IMR-90 (cell line): ENCODE results near the gene TTLL12. TPM values are rescaled to one million over a fixed set of nuclear protein-coding genes. Genes with fewer than 3 reads are reported as not detected.

Source experiments
- ATAC-seq: fragments of 200-7000 bp; cut with Tn5 transposase; 2 replicates; pipeline ENCODE4 v1.9.1; 2020; ENCODE audit warnings: low read depth, mild to moderate bottlenecking, moderate library complexity
- BruUV-seq: library from RNA; stranded (reverse); fragments of 400-500 nt; replicated peaks from 2 replicates; lab custom pipeline; 2021; lab: Mats Ljungman, UMichigan
- CTCF ChIA-PET: fragments of 300-600 bp; formaldehyde crosslinking; extraction: SDS; loops from one replicate; lab custom pipeline; 2021; ENCODE audit warnings: antibody characterized with exemption; lab: Yijun Ruan, JAX
- POLR2A ChIA-PET: fragments of 300-600 bp; sonication (Branson Sonifier 250); formaldehyde crosslinking; loops from one replicate; lab custom pipeline; 2022; ENCODE audit warnings: antibody characterized with exemption; ENCODE audit not compliant: unreplicated experiment; lab: Charles Lee
- DNase-seq: peaks from one replicate; pipeline ENCODE4 v3.0.0; 2013
- H2AFZ ChIP-seq: replicated peaks from 2 replicates; pipeline ENCODE3; 2013; ENCODE audit warnings: low read length, mild to moderate bottlenecking; ENCODE audit not compliant: poor library complexity
- H2AK5ac ChIP-seq: 2 replicates; pipeline ENCODE4 v1.6.1; 2013; ENCODE audit warnings: low read depth, low read length, inconsistent platforms
- H2AK9ac ChIP-seq: replicated peaks from 2 replicates; pipeline ENCODE3; 2013; ENCODE audit warnings: mild to moderate bottlenecking, low read depth, low read length, moderate library complexity; ENCODE audit not compliant: poor library complexity
- H2BK120ac ChIP-seq: 2 replicates; pipeline ENCODE4 v1.6.1; 2013; ENCODE audit warnings: low read depth, low read length, inconsistent platforms
- H2BK15ac ChIP-seq: 3 replicates; pipeline ENCODE4 v1.6.1; 2013; ENCODE audit warnings: low read depth, low read length, inconsistent platforms
- H2BK20ac ChIP-seq: 2 replicates; pipeline ENCODE4 v1.6.1; 2013; ENCODE audit warnings: low read depth, mild to moderate bottlenecking, inconsistent platforms, low read length, moderate library complexity
- H2BK5ac ChIP-seq: 2 replicates; pipeline ENCODE4 v1.6.1; 2013; ENCODE audit warnings: mild to moderate bottlenecking, low read depth, low read length, inconsistent platforms; ENCODE audit not compliant: poor library complexity, severe bottlenecking
- H3K14ac ChIP-seq: replicated peaks from 2 replicates; pipeline ENCODE4 v1.6.1; 2013; ENCODE audit warnings: low read depth, low read length, inconsistent platforms
- H3K18ac ChIP-seq: 2 replicates; pipeline ENCODE4 v1.6.1; 2013; ENCODE audit warnings: low read depth, low read length, control low read depth
- H3K23ac ChIP-seq: 2 replicates; pipeline ENCODE4 v1.6.1; 2013; ENCODE audit warnings: low read depth, low read length, inconsistent platforms
- H3K27ac ChIP-seq: 2 replicates; pipeline ENCODE4 v1.5.1; 2013; ENCODE audit warnings: mild to moderate bottlenecking, control low read depth, low read length; ENCODE audit not compliant: insufficient read depth
- H3K27me3 ChIP-seq: 2 replicates; pipeline ENCODE4 v1.6.1; 2013; ENCODE audit warnings: low read length; ENCODE audit not compliant: control insufficient read depth, insufficient read depth
- H3K36me3 ChIP-seq: 2 replicates; pipeline ENCODE4 v1.6.1; 2013; ENCODE audit warnings: low read length, mixed read lengths; ENCODE audit not compliant: control insufficient read depth, insufficient read depth
- H3K4ac ChIP-seq: 2 replicates; pipeline ENCODE4 v1.6.1; 2013; ENCODE audit warnings: low read depth, low read length, inconsistent platforms
- H3K4me1 ChIP-seq: 2 replicates; pipeline ENCODE4 v1.6.1; 2013; ENCODE audit warnings: low read length, mixed read lengths; ENCODE audit not compliant: control insufficient read depth, insufficient read depth
- H3K4me2 ChIP-seq: 2 replicates; pipeline ENCODE4 v1.6.1; 2013; ENCODE audit warnings: low read depth, mild to moderate bottlenecking, control low read depth, low read length, moderate library complexity
- H3K4me3 ChIP-seq: 2 replicates; pipeline ENCODE4 v1.5.1; 2013; ENCODE audit warnings: low read depth, mild to moderate bottlenecking, control low read depth, low read length, moderate library complexity; ENCODE audit not compliant: insufficient read depth
- H3K56ac ChIP-seq: 2 replicates; pipeline ENCODE4 v1.6.1; 2013; ENCODE audit warnings: low read length, inconsistent platforms; ENCODE audit not compliant: insufficient read depth; ENCODE audit errors: extremely low read depth
- H3K79me1 ChIP-seq, 2 experiments: 2 replicates each; pipeline ENCODE4 v1.6.1; 2013; ENCODE audit warnings: low read length in 2 of 2, inconsistent platforms in 1 of 2, low read depth in 1 of 2
- H3K9ac ChIP-seq: 2 replicates; pipeline ENCODE4 v1.6.1; 2013; ENCODE audit warnings: low read depth, low read length, control low read depth
- H3K9me1 ChIP-seq: 2 replicates; pipeline ENCODE4 v1.6.1; 2013; ENCODE audit warnings: low read length, inconsistent platforms; ENCODE audit not compliant: insufficient read depth
- H3K9me3 ChIP-seq: 2 replicates; pipeline ENCODE4 v1.6.1; 2013; ENCODE audit warnings: low read length; ENCODE audit not compliant: control insufficient read depth, insufficient read depth
- H4K20me1 ChIP-seq: 2 replicates; pipeline ENCODE4 v1.6.1; 2013; ENCODE audit warnings: low read length, inconsistent platforms; ENCODE audit not compliant: insufficient read depth
- H4K5ac ChIP-seq: 2 replicates; pipeline ENCODE4 v1.6.1; 2013; ENCODE audit warnings: mild to moderate bottlenecking, low read depth, low read length, control low read depth
- H4K8ac ChIP-seq, 2 experiments: 2 replicates each; pipeline ENCODE4 v1.6.1; 2013; ENCODE audit warnings: low read depth in 2 of 2, low read length in 2 of 2, control low read depth in 1 of 2, inconsistent platforms in 1 of 2
- H4K91ac ChIP-seq: 2 replicates; pipeline ENCODE4 v1.6.1; 2013; ENCODE audit warnings: low read depth, low read length, inconsistent platforms; ENCODE audit not compliant: insufficient read depth
- CEBPB ChIP-seq: IDR thresholded peaks from 2 replicates; pipeline ENCODE4 v1.6.1; 2012; ENCODE audit warnings: low read depth, low read length, improper control_type of control experiment
- CHD1 ChIP-seq: IDR thresholded peaks from 2 replicates; pipeline ENCODE4 v1.6.1; 2012; ENCODE audit warnings: low read depth, low read length, improper control_type of control experiment
- CTCF ChIP-seq: conservative IDR thresholded peaks from 2 replicates; pipeline ENCODE4 v1.5.1; 2012; ENCODE audit warnings: mild to moderate bottlenecking, low read depth, low read length, improper control_type of control experiment
- MAZ ChIP-seq: IDR thresholded peaks from 2 replicates; pipeline ENCODE4 v1.6.1; 2012; ENCODE audit warnings: low read depth, mild to moderate bottlenecking, low read length, improper control_type of control experiment, moderate library complexity, borderline replicate concordance
- MXI1 ChIP-seq: IDR thresholded peaks from 2 replicates; pipeline ENCODE4 v1.6.1; 2012; ENCODE audit warnings: low read depth, mild to moderate bottlenecking, low read length, moderate library complexity, borderline replicate concordance
- RCOR1 ChIP-seq: IDR thresholded peaks from 2 replicates; pipeline ENCODE4 v1.6.1; 2012; ENCODE audit warnings: mild to moderate bottlenecking, low read length, improper control_type of control experiment; ENCODE audit not compliant: insufficient replicate concordance
- SMC3 ChIP-seq: fragments of 150-350 bp; IDR thresholded peaks from 2 replicates; pipeline ENCODE4 v1.6.1; 2016; ENCODE audit warnings: low read depth, mild to moderate bottlenecking, antibody characterized with exemption, low read length, moderate library complexity
- WGBS, 2 experiments: methylation state at CpG; one replicate each; pipeline versions ENCODE4 v1.1.5 to v1.1.7; 2013; ENCODE audit warnings: missing lambda C conversion rate in 2 of 2; ENCODE audit not compliant: insufficient read length in 1 of 2; ENCODE audit errors: extremely low coverage in 2 of 2; 5-methylcytosine and 5-hydroxymethylcytosine counted together
- dilution Hi-C: fragments of 300-500 bp; cut with HindIII; formaldehyde crosslinking; loops from one replicate; pipeline ENCODE4 v1.14.3; 2018; ENCODE audit warnings: low sequenced_read_pairs; ENCODE audit not compliant: unreplicated experiment
- in situ Hi-C: fragments of 300-500 bp; cut with MboI; formaldehyde crosslinking; loops from 3 replicates; pipeline ENCODE4 v1.14.3; 2019; ENCODE audit warnings: low sequenced_read_pairs, inconsistent platforms, mixed read lengths
- intact Hi-C: fragments of 100-400 bp; cut with micrococcal nuclease; formaldehyde crosslinking; loops from 2 replicates; pipeline ENCODE4 v1.10.0; 2022
- polyA plus RNA-seq, 3 experiments: library from polyadenylated mRNA; depleted of rRNA; stranded (reverse); fragments of >200 nt; gene quantifications; 2 replicates each; pipeline ENCODE4 v1.2.3, GENCODE V29; 2012; ENCODE audit warnings: low replicate concordance in 1 of 3
- total RNA-seq: library from RNA; depleted of rRNA; stranded (reverse); fragments of >200 nt; gene quantifications from 2 replicates; pipeline ENCODE4 v1.2.3, GENCODE V29; 2012
- TF ChIP-seq, protein P1 (sequence below): fragments of 150-350 bp; IDR thresholded peaks from 2 replicates; pipeline ENCODE4 v1.6.1; 2016; ENCODE audit warnings: low read depth, mild to moderate bottlenecking, low read length, moderate library complexity, borderline replicate concordance

TTLL12 gene
- total and polyA plus RNA-seq, 2 of the 4 experiments (the other 2 are of a cell fraction), result 20.9 to 30.1 TPM

- no peak overlapping the region for H3K23ac ChIP-seq
- H3K27ac ChIP-seq, result no peak overlapping the region
- H3K79me1 ChIP-seq, result no peaks in the 10 kb centered on the region
- ChIA-PET CTCF (no interaction called here), POLR2A (interaction anchor here (0.5 to 0.6 kb wide), 2 partner anchors 24 to 509 kb away, joined by 12 to 17 read pairs; partner anchors contain the start of gene TSPO)
- peak overlapping the region; percentile 85 for H3K14ac ChIP-seq
- H3K4ac ChIP-seq, result peak overlapping the region; percentile 92
- in situ Hi-C loops, result no loop called here
- no peak for ATAC-seq
- H3K18ac ChIP-seq, result no peak overlapping the region
- intact Hi-C loops, result no loop called here
- peak overlapping the region; percentile 99 for H2AK9ac ChIP-seq
- dilution Hi-C loops, result no loop called here
- H3K9ac ChIP-seq, result no peak overlapping the region
- no peak overlapping the region for H3K4me3 ChIP-seq
- H2BK120ac ChIP-seq, result peak overlapping the region; percentile 80
- DNase-seq, result no peak
- H4K8ac ChIP-seq, result peak overlapping the region; percentile 40 to 86; a peak in 3 of 4 replicates
- H3K4me1 ChIP-seq, result peaks cover 12% of the 10 kb centered on the region
- H2AFZ ChIP-seq, result peak overlapping the region; percentile 81
- H2BK20ac ChIP-seq, result peak overlapping the region; percentile 62; the same call in 1 of the 2 replicates
- 88% methylated on average over 6 of the region's 17 CpGs; no CpG with 5 or more reads in 1 of the 2 experiments for WGBS, 2 experiments
- H3K56ac ChIP-seq, result no peak overlapping the region
- H3K9me3 ChIP-seq, result no peaks in the 10 kb centered on the region
- no peak for TF ChIP-seq CEBPB
- TF ChIP-seq SMC3, result no peak
- TF ChIP-seq, protein P1, sequence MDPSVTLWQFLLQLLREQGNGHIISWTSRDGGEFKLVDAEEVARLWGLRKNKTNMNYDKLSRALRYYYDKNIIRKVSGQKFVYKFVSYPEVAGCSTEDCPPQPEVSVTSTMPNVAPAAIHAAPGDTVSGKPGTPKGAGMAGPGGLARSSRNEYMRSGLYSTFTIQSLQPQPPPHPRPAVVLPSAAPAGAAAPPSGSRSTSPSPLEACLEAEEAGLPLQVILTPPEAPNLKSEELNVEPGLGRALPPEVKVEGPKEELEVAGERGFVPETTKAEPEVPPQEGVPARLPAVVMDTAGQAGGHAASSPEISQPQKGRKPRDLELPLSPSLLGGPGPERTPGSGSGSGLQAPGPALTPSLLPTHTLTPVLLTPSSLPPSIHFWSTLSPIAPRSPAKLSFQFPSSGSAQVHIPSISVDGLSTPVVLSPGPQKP, result no peak
- no peak for TF ChIP-seq MXI1
- no peak for TF ChIP-seq RCOR1
- no peak for TF ChIP-seq CHD1
- TF ChIP-seq MAZ, result 0 out of 2 replicates have a peak, but pooled peaks have one; percentile 1
- TF ChIP-seq CTCF, result no peak
- peak overlapping the region; percentile 71 for H2BK5ac ChIP-seq
- H2BK15ac ChIP-seq, result no peak overlapping the region
- no peaks in the 10 kb centered on the region for H4K20me1 ChIP-seq
- H3K27me3 ChIP-seq, result no peaks in the 10 kb centered on the region
- peak overlapping the region; percentile 19; the same call in 1 of the 2 replicates for H3K4me2 ChIP-seq
- H2AK5ac ChIP-seq, result peak overlapping the region; percentile 86
- no TSS peak for BruUV-seq
- peaks cover 11% of the 10 kb centered on the region for H3K9me1 ChIP-seq
- peaks cover 4% of the 10 kb centered on the region; the same call in 1 of the 2 replicates for H3K36me3 ChIP-seq
- peak overlapping the region; percentile 81 for H4K91ac ChIP-seq
- H4K5ac ChIP-seq, result peak overlapping the region; percentile 78
Observed at GRCh38 chr22:43127166-43127908, 59.6 kb downstream of the TTLL12 start.
